GM12891 (cell line): Measurements from ENCODE around the gene INPP5D.

Source experiments
- DNase-seq: peaks from one replicate; pipeline ENCODE4 v3.0.0; 2011; ENCODE audit warnings: low spot score; ENCODE audit not compliant: insufficient read length
- FAIRE-seq: peaks from 2 replicates; lab custom pipeline; 2011; peaks lifted over from hg19 to GRCh38; lab: Jason Lieb, UNC
- PAX5 ChIP-seq: IDR thresholded peaks from 2 replicates; pipeline ENCODE4 v1.6.1; 2011; ENCODE audit warnings: low read length, moderate library complexity, mild to moderate bottlenecking; ENCODE audit not compliant: insufficient read depth, severe bottlenecking
- POLR2A ChIP-seq: IDR thresholded peaks from 2 replicates; pipeline ENCODE4 v1.6.1; 2011; ENCODE audit warnings: low read depth, low read length, control low read depth
- POLR2AphosphoS5 ChIP-seq: IDR thresholded peaks from 2 replicates; pipeline ENCODE4 v1.6.1; 2011; ENCODE audit warnings: low read depth, low read length, control low read depth
- POU2F2 ChIP-seq: IDR thresholded peaks from 2 replicates; pipeline ENCODE4 v1.6.1; 2011; ENCODE audit warnings: low read depth, mild to moderate bottlenecking, control low read depth, low read length, moderate library complexity
- SPI1 ChIP-seq: IDR thresholded peaks from 2 replicates; pipeline ENCODE4 v1.6.1; 2011; ENCODE audit warnings: low read depth, low read length, control low read depth
- TAF1 ChIP-seq: IDR thresholded peaks from 2 replicates; pipeline ENCODE4 v1.6.1; 2011; ENCODE audit warnings: low read depth, low read length, control low read depth

Gene INPP5D

DNA sequence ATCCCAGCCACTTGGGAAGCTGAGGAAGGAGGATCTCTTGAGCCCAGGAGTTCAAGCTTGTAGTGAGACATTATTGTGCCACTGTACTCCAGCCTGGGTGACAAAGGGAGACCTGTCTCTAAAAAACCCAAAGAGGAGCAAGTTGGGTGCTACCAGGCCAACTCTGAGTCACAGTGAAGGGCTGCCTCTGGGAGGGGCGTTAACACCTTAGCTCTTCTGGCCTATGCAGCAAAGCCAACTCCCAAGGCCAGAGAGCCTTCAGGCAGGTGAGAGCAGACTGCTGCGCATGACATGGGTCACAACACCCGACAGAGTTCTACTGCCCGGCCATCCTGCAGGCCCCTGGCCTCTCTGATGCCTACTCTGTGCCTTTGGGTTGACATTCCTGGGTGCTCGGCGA lies 158.7 kb downstream of the INPP5D start:
- DNase-seq, result no peak
- FAIRE-seq, result no peak
- TF ChIP-seq SPI1 (no peak), PAX5 (no peak), POLR2AphosphoS5 (no peak), POLR2A (no peak), POU2F2 (no peak)

DNA sequence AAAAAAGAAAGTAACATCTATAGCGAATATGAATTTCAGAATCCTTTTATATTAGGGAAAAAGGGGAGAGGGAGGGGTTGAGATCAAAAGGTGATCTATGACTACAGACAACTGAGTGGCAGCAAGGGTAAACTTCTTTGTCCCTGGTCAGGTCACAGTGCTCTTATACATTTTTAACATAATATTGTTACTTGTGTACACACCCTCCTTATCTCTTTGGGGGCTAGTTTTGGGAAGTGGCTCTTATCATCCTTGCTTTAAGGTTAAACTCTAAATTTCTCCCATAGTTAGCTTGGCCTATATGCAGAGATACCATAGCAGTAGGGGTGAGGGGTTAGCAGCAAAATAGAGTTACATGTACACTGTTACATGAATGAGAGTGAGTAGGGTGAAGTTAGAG lies 159.7 kb downstream of the INPP5D start:
- DNase-seq (no peak), FAIRE-seq (no peak)
- no peak for TF ChIP-seq TAF1
- no peak for TF ChIP-seq POLR2A
- TF ChIP-seq POLR2AphosphoS5, result no peak
- TF ChIP-seq PAX5, result no peak
- no peak for TF ChIP-seq POU2F2

DNA sequence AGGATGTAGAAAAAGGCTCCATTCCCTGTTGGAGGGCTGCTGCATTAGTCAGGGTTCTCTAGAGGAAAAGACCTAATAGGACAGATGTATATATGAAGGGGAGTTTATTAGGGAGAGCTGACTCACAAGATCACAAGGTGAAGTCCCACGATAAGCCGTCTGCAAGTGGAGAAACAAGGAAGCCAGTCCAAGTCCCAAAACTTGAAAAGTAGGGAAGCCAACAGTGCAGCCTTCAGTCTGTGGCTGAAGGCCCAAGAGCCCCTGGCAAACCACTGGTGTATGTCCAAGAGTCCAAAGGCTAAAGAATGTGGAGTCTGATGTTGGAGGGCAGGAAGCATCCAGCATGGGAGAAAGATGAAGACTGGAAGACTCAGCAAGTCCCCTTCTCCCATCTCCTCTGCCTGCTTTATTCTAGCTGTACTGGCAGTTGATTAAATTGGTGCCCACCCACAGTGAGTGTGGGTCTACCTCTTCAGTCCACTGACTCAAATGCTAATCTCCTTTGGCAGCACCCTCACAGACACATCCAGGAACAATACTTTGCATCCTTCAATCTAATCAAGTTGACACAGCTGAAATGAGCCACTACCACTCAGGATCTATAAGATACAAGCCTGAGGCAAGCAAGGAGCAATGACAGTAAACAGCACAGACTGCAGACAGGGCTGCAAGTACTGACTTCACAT lies 161.4 kb downstream of the INPP5D start:
- DNase-seq (no peak), FAIRE-seq (no peak)
- TF ChIP-seq TAF1, result no peak
- TF ChIP-seq PAX5, result no peak
- TF ChIP-seq SPI1, result no peak
- no peak for TF ChIP-seq POU2F2
- TF ChIP-seq POLR2A, result no peak
- TF ChIP-seq POLR2AphosphoS5, result no peak

DNA sequence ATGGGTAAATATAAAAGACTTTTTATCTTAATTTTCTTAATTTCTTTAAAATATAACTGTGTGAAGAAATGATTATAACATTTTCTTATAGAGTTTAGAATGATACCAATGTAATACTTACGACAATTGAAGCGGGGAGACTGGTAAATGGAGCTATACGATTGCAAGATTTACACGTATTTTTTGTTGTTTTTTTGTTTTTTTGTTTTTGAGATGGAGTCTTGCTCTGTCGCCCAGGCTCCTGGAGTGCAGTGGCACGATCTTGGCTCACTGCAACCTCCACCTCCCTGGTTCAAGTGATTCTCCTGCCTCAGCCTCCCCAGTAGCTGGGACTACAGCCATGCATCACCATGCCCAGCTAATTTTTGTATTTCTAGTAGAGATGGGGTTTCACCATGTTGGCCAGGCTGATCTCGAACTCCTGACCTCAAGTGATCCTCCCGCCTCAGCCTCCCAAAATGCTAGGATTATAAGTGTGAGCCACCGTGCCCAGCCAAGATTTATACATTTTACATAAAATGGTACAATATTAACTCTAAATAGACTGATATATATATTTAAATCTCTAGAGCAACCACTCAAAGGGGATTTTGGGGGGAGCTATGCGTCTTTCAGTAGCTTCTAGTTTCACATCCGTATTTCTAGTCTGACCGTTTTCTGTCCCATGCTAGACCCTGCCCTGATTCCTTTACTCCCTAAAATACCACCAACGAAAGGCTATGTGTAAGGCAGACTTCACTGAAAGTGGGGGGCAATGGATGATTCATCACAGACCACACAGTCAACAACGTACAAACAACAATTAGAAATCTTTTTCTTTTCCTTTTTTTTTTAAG lies 163.1 kb downstream of the INPP5D start:
- DNase-seq (no peak), FAIRE-seq (peak; percentile 84)
- TF ChIP-seq TAF1 (no peak), SPI1 (peak; percentile 98), POLR2AphosphoS5 (no peak)

DNA sequence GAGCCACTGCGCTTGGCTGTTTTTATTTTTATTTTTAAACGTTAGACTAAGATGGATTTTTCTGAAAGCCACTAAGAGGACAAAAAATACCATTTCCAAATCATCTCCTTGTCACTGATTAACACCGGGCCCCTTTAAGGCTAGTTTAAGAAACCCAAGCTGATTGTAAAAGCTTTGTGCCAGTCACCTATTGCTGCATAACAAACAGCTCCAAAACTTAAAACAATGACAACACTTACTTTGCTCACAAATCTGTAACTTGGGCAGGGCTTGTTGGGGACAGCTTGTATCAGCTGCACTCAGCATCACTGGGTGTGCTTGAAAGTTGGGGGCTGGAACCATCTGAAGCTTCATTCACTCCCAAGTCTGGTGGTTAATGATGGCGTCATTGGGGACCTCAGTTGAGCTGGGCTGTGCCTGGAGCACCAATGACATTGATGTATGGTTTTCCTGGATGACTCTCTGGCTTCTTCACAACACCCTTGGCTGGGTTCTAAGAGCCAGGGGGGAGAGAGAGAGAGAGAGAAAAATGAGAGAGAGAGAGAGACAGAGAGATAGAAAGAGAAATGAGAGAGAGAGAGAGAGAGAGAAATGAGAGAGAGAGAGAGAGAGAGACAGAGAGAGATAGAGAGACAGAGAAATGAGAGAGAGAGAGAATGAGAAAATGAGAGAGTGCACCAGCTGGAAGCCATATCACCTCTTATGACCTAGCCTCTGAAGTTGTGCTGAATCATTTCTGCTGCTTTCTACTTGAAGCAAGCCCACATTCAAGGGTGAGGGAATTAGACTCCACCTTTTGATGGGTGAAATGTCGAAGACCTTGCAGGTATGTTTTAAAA lies 165.3 kb downstream of the INPP5D start:
- TF ChIP-seq POLR2AphosphoS5, result no peak
- no peak for TF ChIP-seq TAF1
- TF ChIP-seq PAX5, result no peak
- TF ChIP-seq POLR2A, result no peak
- no peak for TF ChIP-seq SPI1
- FAIRE-seq (peak; percentile 74), DNase-seq (no peak)

DNA sequence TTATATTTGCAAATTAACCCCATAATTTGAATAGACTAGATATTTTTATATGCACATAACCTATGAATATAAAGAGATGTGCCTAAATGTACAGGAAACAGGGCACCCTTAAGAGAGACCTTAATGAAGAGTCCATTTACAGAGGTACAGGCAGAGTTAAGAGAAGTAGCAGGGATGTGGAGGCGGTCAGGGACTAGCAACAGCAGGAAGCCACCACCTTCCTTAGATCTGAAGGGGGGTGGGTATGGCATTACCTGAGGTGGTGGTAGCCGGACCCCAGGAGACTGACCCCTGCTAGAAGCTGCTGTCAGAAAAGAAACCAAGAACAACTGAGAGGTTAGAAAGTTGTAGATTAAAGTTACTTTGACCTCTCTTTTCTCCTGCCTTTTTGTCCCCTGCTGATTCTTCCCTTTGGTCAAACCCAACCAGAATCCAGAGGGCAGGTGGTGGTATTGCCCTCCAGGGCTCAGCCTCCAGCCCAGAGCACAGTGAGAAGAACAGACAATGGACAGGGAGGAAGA lies 166.4 kb downstream of the INPP5D start:
- peak; percentile 65 for FAIRE-seq
- TF ChIP-seq POLR2AphosphoS5 (no peak), TAF1 (no peak), SPI1 (no peak)

DNA sequence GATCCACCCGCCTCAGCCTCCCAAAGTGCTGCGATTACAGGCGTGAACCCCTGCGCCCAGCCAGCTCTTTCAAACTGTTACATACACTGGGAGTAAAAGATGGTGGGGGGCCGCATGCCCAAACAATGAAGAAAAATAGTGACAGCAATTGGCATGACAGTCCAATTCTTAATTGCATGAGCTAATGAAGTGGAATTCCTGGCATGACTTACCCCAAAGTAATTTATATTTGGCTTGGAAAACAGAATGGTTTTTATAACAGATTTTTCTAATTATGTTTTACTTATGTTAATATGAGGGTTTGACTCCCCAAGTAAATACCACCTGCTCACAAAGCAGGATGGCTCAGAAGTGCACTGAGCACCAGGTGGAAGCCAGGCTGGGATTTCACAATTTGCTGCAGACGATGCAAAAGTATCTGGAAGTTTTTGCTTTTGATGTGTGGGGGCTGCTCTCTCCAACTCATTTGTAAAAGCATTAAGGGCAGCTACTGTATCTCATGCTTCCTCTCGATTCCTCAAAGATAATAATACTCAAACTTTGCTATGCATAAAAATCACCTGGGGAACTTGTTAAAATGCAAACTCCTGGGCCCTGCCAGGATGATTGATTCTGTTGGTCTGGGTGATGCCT lies 167.3 kb downstream of the INPP5D start:
- TF ChIP-seq POU2F2 (no peak), POLR2AphosphoS5 (no peak), SPI1 (no peak), PAX5 (no peak), TAF1 (no peak), POLR2A (no peak)

More for the DNA sequence above, 166.4 kb downstream of the INPP5D start:
- DNase-seq, result no peak

DNA sequence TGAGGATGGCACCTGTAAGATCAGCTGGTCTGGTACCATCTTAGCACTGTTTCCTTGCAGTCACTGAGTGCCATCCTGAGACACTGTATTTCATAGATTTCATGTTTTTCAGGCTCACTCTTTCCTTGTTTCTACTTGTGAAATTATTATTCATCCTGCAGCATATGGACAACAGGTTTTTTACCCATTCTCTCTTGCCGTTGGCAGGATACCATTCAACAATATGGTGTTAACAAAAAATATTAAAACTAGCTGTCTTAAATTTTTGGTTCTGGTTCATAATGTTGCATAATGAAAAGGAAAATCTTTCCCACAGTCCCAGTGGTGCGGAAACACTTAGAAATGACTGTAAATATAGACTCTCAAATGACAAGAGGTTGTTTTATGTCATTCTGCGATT lies 168.2 kb downstream of the INPP5D start:
- FAIRE-seq (no peak), DNase-seq (no peak)
- TF ChIP-seq SPI1, result no peak
- no peak for TF ChIP-seq POU2F2
- TF ChIP-seq PAX5, result no peak
- TF ChIP-seq POLR2AphosphoS5, result no peak
- no peak for TF ChIP-seq TAF1
- no peak for TF ChIP-seq POLR2A

More for the DNA sequence above, 167.3 kb downstream of the INPP5D start:
- FAIRE-seq (no peak), DNase-seq (no peak)

DNA sequence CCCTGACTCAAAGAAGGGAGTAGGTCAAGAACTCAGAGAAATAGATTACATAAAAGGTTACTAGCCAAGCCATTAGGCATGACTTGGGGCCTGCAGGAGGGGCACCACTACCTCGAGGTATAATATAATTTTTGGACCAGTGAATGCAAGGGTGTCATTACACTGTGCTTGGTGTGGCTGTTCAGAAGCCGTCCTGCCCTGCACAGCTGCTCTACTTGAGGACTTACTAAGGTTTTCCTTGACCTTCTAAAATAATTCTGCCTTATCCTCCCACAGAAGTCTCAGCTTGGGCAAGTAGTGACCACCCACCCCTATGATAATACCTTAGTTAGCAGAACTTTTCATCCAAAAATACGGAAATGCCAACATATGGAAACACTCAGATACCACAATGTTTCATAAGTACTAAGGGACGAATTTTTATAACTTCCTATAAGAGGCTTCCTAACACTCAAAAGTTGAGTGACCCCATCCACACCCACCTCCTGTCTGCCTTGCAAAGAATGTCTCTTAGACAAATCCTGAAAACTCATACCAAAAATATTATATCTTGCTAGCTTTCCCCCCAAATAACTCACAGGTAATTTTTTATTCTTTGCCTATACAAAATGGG lies 173.6 kb downstream of the INPP5D start:
- FAIRE-seq (no peak), DNase-seq (no peak)
- no peak for TF ChIP-seq PAX5
- TF ChIP-seq POLR2AphosphoS5, result no peak
- TF ChIP-seq POLR2A, result no peak
- TF ChIP-seq POU2F2, result no peak
- TF ChIP-seq TAF1, result no peak
- TF ChIP-seq SPI1, result no peak
